Fibroblast of skin of left biceps (primary cell): ENCODE measurements around the gene TJAP1.
"Not testable (repeated sequence)": the region's sequence is repeated elsewhere in the genome, so short reads cannot be mapped to it uniquely, and the experiment has no call there.

Experiments used
- DNase-seq, 2 experiments: peaks; one replicate each; pipeline ENCODE4 v3.0.0-alpha.2; 2013; ENCODE audit warnings: low read depth in 2 of 2

TJAP1 gene

GRCh38 chr6:43481591-43482236 is 4.3 kb downstream of the TJAP1 start:
- no peak for DNase-seq

- DNase-seq, result no peak
Observed at GRCh38 chr6:43488667-43489276, 11.4 kb downstream of the TJAP1 start.

GRCh38 chr6:43489277-43490072 is 12.1 kb downstream of the TJAP1 start:
- no peak for DNase-seq

GRCh38 chr6:43490523-43490939 is 13.2 kb downstream of the TJAP1 start:
- DNase-seq, result no peak

GRCh38 chr6:43491750-43492661 is 14.6 kb downstream of the TJAP1 start:
- no peak for DNase-seq

- DNase-seq, result no peak
Observed at GRCh38 chr6:43492673-43493072, 15.3 kb downstream of the TJAP1 start.

- no peak for DNase-seq
Observed at GRCh38 chr6:43493230-43493629, 15.9 kb downstream of the TJAP1 start.

- no peak for DNase-seq
Observed at GRCh38 chr6:43493833-43494232, 16.5 kb downstream of the TJAP1 start.

GRCh38 chr6:43494321-43494720 is 17.0 kb downstream of the TJAP1 start:
- no peak for DNase-seq

GRCh38 chr6:43494766-43495165 is 17.4 kb downstream of the TJAP1 start:
- DNase-seq, result no peak

- DNase-seq, result no peak
Observed at GRCh38 chr6:43495409-43495941, 18.1 kb downstream of the TJAP1 start.

GRCh38 chr6:43496370-43497128 is 19.2 kb downstream of the TJAP1 start:
- DNase-seq, result no peak

- no peak for DNase-seq
Observed at GRCh38 chr6:43497129-43497396, 19.7 kb downstream of the TJAP1 start.

GRCh38 chr6:43497689-43498088 is 20.3 kb downstream of the TJAP1 start:
- no peak for DNase-seq

- not testable (repeated sequence) for DNase-seq
Observed at GRCh38 chr6:43498291-43498690, 20.9 kb downstream of the TJAP1 start.

- DNase-seq, result no peak
Observed at GRCh38 chr6:43499028-43499815, 21.9 kb downstream of the TJAP1 start.

- DNase-seq, result no peak
Observed at GRCh38 chr6:43500921-43501320, 23.6 kb downstream of the TJAP1 start.

- no peak for DNase-seq
Observed at GRCh38 chr6:43502666-43503065, 25.3 kb downstream of the TJAP1 start.

- DNase-seq, result no peak
Observed at GRCh38 chr6:43503443-43503842, 26.1 kb downstream of the TJAP1 start.
